Measurements from ENCODE around the gene GHRL.

Gene GHRL

DNA sequence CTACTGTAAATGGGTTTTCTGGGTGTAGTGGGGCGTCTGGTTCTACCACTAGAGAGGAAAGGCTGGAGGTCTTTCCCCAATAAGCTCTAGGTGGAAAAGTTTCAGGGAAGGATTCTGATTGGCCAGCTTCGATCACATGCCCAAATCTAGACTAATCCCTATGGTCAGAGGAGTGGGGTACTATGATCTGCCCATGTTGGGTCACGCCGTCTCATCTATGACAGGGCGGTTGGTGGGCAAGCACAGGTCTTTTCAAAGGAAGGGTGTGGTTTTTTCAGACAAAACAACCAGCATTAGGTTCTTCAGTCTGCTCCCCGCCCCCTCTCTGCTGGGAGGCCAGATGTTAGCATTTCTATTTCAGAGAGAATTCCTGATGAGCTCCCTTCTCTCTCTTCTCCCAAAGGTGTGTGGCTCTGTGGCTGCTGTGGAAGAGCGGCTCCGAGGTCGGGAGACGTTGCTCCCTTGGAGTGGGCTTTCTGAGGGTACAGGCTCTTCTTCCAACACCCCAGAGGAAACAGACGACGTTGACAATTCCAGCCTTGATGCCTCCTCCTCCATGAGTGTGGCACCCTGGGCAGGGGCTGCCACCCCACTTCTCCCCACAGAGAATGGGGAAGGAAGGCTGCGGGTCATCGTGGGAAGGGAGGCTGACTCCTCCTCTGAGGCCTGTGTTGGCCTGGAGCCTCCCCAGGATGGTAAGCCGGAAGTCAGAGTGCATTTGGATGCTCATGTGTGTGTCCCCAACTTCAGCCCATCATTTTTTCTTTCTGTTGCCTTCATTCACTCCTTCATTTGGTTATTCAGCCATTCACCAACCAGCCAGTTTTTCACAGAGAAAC lies 54.2 kb downstream of the GHRL start:
- no peak for DNase-seq

All from GDM1 (cell line).